AG04449 (cell line): ENCODE measurements around the gene NOS1AP.

Experiments used
- CTCF ChIA-PET: fragments of 350-600 bp; formaldehyde crosslinking; extraction: SDS; loops from one replicate; lab custom pipeline; 2021; ENCODE audit warnings: antibody characterized with exemption; lab: Yijun Ruan, JAX
- POLR2A ChIA-PET: fragments of 400-600, 350-600 bp; formaldehyde crosslinking; extraction: SDS; loops from one replicate; lab custom pipeline; 2020; ENCODE audit warnings: antibody characterized with exemption, inconsistent platforms; lab: Yijun Ruan, JAX
- DNase-seq: peaks from one replicate; pipeline ENCODE4 v3.0.0-alpha.2; 2010; ENCODE audit warnings: low read depth, low spot score
- H3K4me3 ChIP-seq: 2 replicates; pipeline ENCODE4 v1.5.1; 2011; ENCODE audit warnings: low read depth, mild to moderate bottlenecking, control low read depth, low read length
- CTCF ChIP-seq: IDR thresholded peaks from one replicate; pipeline ENCODE4 v1.5.1; 2011; ENCODE audit warnings: mild to moderate bottlenecking, moderate library complexity, low read length, control low read depth, inconsistent platforms; ENCODE audit not compliant: insufficient read depth; ENCODE audit errors: missing control alignments

The NOS1AP gene

DNA sequence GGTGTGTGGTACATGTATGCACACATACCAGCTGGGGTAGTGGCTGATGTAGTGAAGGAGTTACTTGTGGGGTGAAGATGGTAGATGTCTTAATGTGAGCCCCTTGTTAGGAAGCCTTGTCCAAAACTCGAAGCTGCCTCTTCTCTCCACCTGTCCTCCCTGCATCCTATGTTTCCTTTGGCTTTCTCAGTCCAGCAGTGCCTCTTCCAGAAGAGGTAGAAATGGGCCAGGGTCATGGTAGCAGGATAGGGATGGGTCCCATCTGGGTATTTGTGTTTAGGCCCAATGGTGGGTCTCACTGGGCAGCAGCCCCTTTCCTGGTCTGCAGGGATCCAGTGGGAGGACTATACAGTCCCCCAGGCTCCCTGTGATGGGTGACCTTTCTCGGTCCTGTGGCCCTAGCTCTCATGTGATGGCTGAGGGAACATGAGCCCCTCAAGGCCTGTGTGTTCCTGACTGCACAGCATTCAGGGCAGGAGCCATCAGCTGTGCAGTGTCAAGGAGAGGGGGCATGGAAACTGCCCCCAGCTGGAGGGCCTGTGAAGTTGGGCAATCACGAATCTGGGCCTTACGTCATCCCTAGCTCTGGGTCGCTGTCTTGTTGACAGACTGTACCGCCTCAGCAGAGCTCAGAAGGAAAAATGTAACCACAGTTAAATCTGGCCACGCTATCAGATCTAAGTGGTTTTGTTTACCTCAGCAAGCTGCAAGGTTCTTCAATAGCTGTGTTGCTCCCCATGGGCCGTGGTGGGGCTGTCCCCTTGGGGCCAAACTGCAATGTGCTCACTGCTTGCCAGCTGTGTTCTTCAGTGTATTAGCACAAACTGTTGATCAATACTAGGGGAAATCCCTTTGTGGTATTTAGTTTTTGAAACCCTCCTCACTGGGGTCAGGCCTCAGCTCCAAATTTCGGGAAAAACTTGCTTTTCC lies 82.7 kb downstream of the NOS1AP start:
- H3K4me3 ChIP-seq = no peak overlapping the region
- TF ChIP-seq CTCF = no peak
- CTCF ChIA-PET = interaction anchor here (1.3 kb wide), 1 partner anchor 115 kb away, joined by 3 read pairs; no protein-coding TSS in a partner anchor
- POLR2A ChIA-PET = no interaction called here
- no peak for DNase-seq

- ChIA-PET CTCF (no interaction called here), POLR2A (no interaction called here)
- no peak for TF ChIP-seq CTCF
- no peak for DNase-seq
- H3K4me3 ChIP-seq = no peak overlapping the region
Observed at GRCh38 chr1:162153374-162153773, 83.9 kb downstream of the NOS1AP start.

- ChIA-PET CTCF (no interaction called here), POLR2A (interaction anchor here (0.6 kb wide), 1 partner anchor 24 kb away, joined by 3 read pairs; no protein-coding TSS in a partner anchor)
- DNase-seq = no peak
- no peak for TF ChIP-seq CTCF
- H3K4me3 ChIP-seq = no peak overlapping the region
Observed at GRCh38 chr1:162157469-162157868, 88.0 kb downstream of the NOS1AP start.

GRCh38 chr1:162158624-162159271 lies 89.3 kb downstream of the NOS1AP start:
- no peak for TF ChIP-seq CTCF
- ChIA-PET CTCF (no interaction called here), POLR2A (no interaction called here)
- H3K4me3 ChIP-seq = no peak overlapping the region
- DNase-seq = no peak

- CTCF ChIA-PET = no interaction called here
Observed at GRCh38 chr1:162159515-162159914, 90.0 kb downstream of the NOS1AP start.

More at GRCh38 chr1:162159515-162159914, 90.0 kb downstream of the NOS1AP start:
- POLR2A ChIA-PET = no interaction called here
- no peak for DNase-seq
- no peak for TF ChIP-seq CTCF
- H3K4me3 ChIP-seq = no peak overlapping the region
